Measurements from ENCODE around the gene JMJD1C. TPM values are rescaled to one million over a fixed set of nuclear protein-coding genes. Genes with fewer than 3 reads are reported as not detected.
"Not testable (repeated sequence)": the region's sequence is repeated elsewhere in the genome, so short reads cannot be mapped to it uniquely, and the experiment has no call there.

Gene JMJD1C
- total and polyA plus RNA-seq, 11 donors, result 20.3 to 54.6 (median 34.1) TPM

- Histone ChIP-seq H3K4me1 (peaks cover 0 to 13% (median 2%) of the 10 kb centered on the region in 12 donors), H3K4me3 (no peak overlapping the region), H3K9me3 (no peaks in the 10 kb centered on the region), H3K27me3 (no peaks in the 10 kb centered on the region), H3K36me3 (no peaks in the 10 kb centered on the region), H3K27ac (no peak overlapping the region)
- ATAC-seq, result no peak
- 83 to 94% (median 89%) methylated on average over 2 of the region's 2 CpGs for WGBS, 4 donors
- no peak for DNase-seq
- intact Hi-C loops (cut with DNase I), result no loop called here
- no peak for TF ChIP-seq CTCF (IDR thresholded peaks at IDR 0.05)
- no peak for TF ChIP-seq POLR2A (IDR thresholded peaks at IDR 0.05)
Observed at GRCh38 chr10:63294781-63295180, 171.0 kb downstream of the JMJD1C start.

GRCh38 chr10:63292847-63293246, 172.9 kb downstream of the JMJD1C start:
- ATAC-seq; H3K4me3 ChIP-seq; intact Hi-C loops (cut with DNase I); H3K27me3 ChIP-seq; H3K36me3 ChIP-seq; DNase-seq; H3K27ac ChIP-seq; H3K9me3 ChIP-seq: not testable (repeated sequence)
- H3K4me1 ChIP-seq, result peaks cover 0 to 12% (median 0%) of the 10 kb centered on the region in 12 donors
- whole genome bisulfite sequencing, 4 donors, result 80 to 87% (median 80%) methylated on average over 4 of the region's 4 CpGs

- Histone ChIP-seq H3K9me3 (no peaks in the 10 kb centered on the region), H3K36me3 (no peaks in the 10 kb centered on the region), H3K27me3 (no peaks in the 10 kb centered on the region), H3K4me1 (peaks cover 0 to 24% (median 4%) of the 10 kb centered on the region in 12 donors), H3K4me3 (no peak overlapping the region), H3K27ac (no peak overlapping the region)
- no peak for TF ChIP-seq CTCF (IDR thresholded peaks at IDR 0.05)
- TF ChIP-seq POLR2A (IDR thresholded peaks at IDR 0.05), result no peak
- intact Hi-C loops (cut with DNase I), result no loop called here
- no peak for ATAC-seq
- WGBS, 4 donors, result 93 to 100% (median 97%) methylated on average over 1 of the region's 1 CpG
- no peak for DNase-seq
Observed at GRCh38 chr10:63288170-63288569, 177.6 kb downstream of the JMJD1C start.

GRCh38 chr10:63286754-63287264, 179.0 kb downstream of the JMJD1C start:
- Histone ChIP-seq H3K27ac (no peak overlapping the region), H3K9me3 (no peaks in the 10 kb centered on the region), H3K4me1 (peaks cover 0 to 21% (median 4%) of the 10 kb centered on the region in 12 donors), H3K4me3 (no peak overlapping the region), H3K27me3 (no peaks in the 10 kb centered on the region), H3K36me3 (no peaks in the 10 kb centered on the region)
- ATAC-seq, result no peak
- 88 to 91% (median 89%) methylated on average over 4 of the region's 4 CpGs for WGBS, 4 donors
- TF ChIP-seq POLR2A (IDR thresholded peaks at IDR 0.05), result no peak
- no peak for TF ChIP-seq CTCF (IDR thresholded peaks at IDR 0.05)
- intact Hi-C loops (cut with DNase I), result no loop called here
- DNase-seq, result no peak

GRCh38 chr10:63286340-63286739, 179.4 kb downstream of the JMJD1C start:
- 87 to 90% (median 87%) methylated on average over 5 of the region's 5 CpGs for WGBS, 4 donors
- Histone ChIP-seq H3K9me3 (no peaks in the 10 kb centered on the region), H3K27ac (no peak overlapping the region), H3K27me3 (no peaks in the 10 kb centered on the region), H3K4me1 (peaks cover 0 to 21% (median 4%) of the 10 kb centered on the region in 12 donors), H3K36me3 (no peaks in the 10 kb centered on the region), H3K4me3 (no peak overlapping the region)
- no peak for TF ChIP-seq POLR2A (IDR thresholded peaks at IDR 0.05)
- no peak for TF ChIP-seq CTCF (IDR thresholded peaks at IDR 0.05)
- no peak for DNase-seq
- ATAC-seq, result no peak
- intact Hi-C loops (cut with DNase I), result no loop called here

- H3K9me3 ChIP-seq; intact Hi-C loops (cut with DNase I); H3K36me3 ChIP-seq; H3K27me3 ChIP-seq; DNase-seq; H3K4me3 ChIP-seq; H3K27ac ChIP-seq; ATAC-seq: not testable (repeated sequence)
- 94 to 100% (median 97%) methylated on average over 6 of the region's 6 CpGs for whole genome bisulfite sequencing, 4 donors
- peaks cover 0 to 21% (median 4%) of the 10 kb centered on the region in 12 donors for H3K4me1 ChIP-seq
Observed at GRCh38 chr10:63283901-63284300, 181.9 kb downstream of the JMJD1C start.
